Upper lobe of left lung (tissue), 6 donors: Measurements from ENCODE around the gene HHIP. TPM values are rescaled to one million over a fixed set of nuclear protein-coding genes. Genes with fewer than 3 reads are reported as not detected.

Experiments
- ATAC-seq, 2 donors: fragments of 200-7000 bp; cut with Tn5 transposase; one replicate each; pipeline ENCODE4 v1.9.1; 2022; ENCODE audit warnings: mild to moderate bottlenecking in 2 of 2, moderate library complexity in 2 of 2; ENCODE audit not compliant: low FRiP score in 2 of 2
- DNase-seq, 2 donors: peaks; one replicate each; pipeline ENCODE4 v3.0.0-alpha.2; 2019 to 2020
- H3K27ac ChIP-seq, 4 donors: fragments of 200-600 bp; sonication (generic); one replicate each; pipeline ENCODE4 v1.5.1; 2016 to 2019
- H3K27me3 ChIP-seq, 4 donors: fragments of 200-600 bp; sonication (generic); one replicate each; pipeline ENCODE4 v1.5.1; 2017 to 2019
- H3K36me3 ChIP-seq, 4 donors: fragments of 200-600 bp; sonication (generic); one replicate each; pipeline ENCODE4 v1.5.1; 2016 to 2019
- H3K4me1 ChIP-seq, 4 donors: fragments of 200-600 bp; sonication (generic); one replicate each; pipeline ENCODE4 v1.5.1; 2018 to 2019
- H3K4me3 ChIP-seq, 4 donors: fragments of 200-600 bp; sonication (generic); one replicate each; pipeline ENCODE4 v1.5.1; 2017 to 2019; ENCODE audit warnings: mild to moderate bottlenecking in 2 of 4, moderate library complexity in 1 of 4
- H3K9me3 ChIP-seq, 4 donors: fragments of 200-600 bp; sonication (generic); one replicate each; pipeline ENCODE4 v1.5.1; 2018 to 2019
- EP300 ChIP-seq, 4 donors: sonication (generic); formaldehyde crosslinking; IDR thresholded peaks; one replicate each; pipeline ENCODE4 v1.5.1; 2017; ENCODE audit warnings: antibody characterized with exemption in 4 of 4, control low read depth in 2 of 4
- POLR2A ChIP-seq, 4 donors: fragments of 450-650 bp; IDR thresholded peaks; one replicate each; pipeline ENCODE4 v1.5.1; 2016 to 2017; ENCODE audit warnings: antibody characterized with exemption in 4 of 4, mild to moderate bottlenecking in 2 of 4
- POLR2AphosphoS5 ChIP-seq, 2 donors: sonication (generic); formaldehyde crosslinking; IDR thresholded peaks; one replicate each; pipeline ENCODE4 v1.5.1; 2017; ENCODE audit warnings: antibody characterized with exemption in 2 of 2
- WGBS, 2 donors: methylation state at CpG; one replicate each; pipeline ENCODE4 v1.1.5; 2017 to 2018; 5-methylcytosine and 5-hydroxymethylcytosine counted together
- total RNA-seq, 6 donors: library from RNA; depleted of rRNA in 4 of 6; stranded (reverse); fragments of >200 nt in 4 of 6; gene quantifications; one replicate each; pipeline versions ENCODE4 v1.1.0 to v1.2.1, GENCODE V29; 2016 to 2021
- TF ChIP-seq, protein P1 (sequence below), 6 experiments: fragments of 450-650 bp in 4 of 6; fragments of 200-600 bp in 2 of 6; sonication (generic) in 2 of 6; IDR thresholded peaks; one replicate each; pipeline ENCODE4 v1.5.1; 2016 to 2019; ENCODE audit warnings: antibody characterized with exemption in 6 of 6
- donor health status: DM: no; HTN: no; CAD: no; lungs with moderate emphysema.
- donor health status: DM: no; HTN: yes; CAD: no; lungs with severe emphysema.

Gene HHIP
- total RNA-seq, 6 donors from 2014 or later: 19.3 to 144 (median 35.8) TPM

DNA sequence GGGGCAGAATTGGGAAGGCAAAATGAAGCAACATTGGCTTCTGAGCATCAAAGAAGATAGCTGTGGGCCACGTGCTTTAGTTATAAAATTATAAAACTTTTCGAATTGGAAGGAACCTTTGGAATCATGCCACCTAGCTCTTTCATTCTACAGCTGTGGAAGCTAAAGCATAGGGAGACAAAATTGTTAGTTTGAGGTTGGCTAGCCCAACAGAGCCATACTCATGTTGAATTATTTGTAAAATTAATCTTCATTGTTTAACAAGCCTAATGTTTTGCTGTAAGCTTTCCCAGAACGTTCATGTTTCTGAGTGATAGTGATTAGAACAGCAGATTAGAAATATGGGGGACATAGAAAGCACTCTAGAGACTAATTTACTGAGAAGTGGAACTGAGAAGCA lies 35.9 kb downstream of the HHIP start:
- no peak overlapping the region for H3K27ac ChIP-seq
- H3K27me3 ChIP-seq: no peaks in the 10 kb centered on the region
- 48 to 65% methylated on average over 3 of the region's 3 CpGs for WGBS, 2 donors
- no peaks in the 10 kb centered on the region for H3K4me1 ChIP-seq
- ATAC-seq (no peak), DNase-seq (no peak)
- TF ChIP-seq EP300 (IDR thresholded peaks at IDR 0.05) (no peak), POLR2A (IDR thresholded peaks at IDR 0.05) (no peak), POLR2AphosphoS5 (IDR thresholded peaks at IDR 0.05) (no peak)
- TF ChIP-seq, protein P1, sequence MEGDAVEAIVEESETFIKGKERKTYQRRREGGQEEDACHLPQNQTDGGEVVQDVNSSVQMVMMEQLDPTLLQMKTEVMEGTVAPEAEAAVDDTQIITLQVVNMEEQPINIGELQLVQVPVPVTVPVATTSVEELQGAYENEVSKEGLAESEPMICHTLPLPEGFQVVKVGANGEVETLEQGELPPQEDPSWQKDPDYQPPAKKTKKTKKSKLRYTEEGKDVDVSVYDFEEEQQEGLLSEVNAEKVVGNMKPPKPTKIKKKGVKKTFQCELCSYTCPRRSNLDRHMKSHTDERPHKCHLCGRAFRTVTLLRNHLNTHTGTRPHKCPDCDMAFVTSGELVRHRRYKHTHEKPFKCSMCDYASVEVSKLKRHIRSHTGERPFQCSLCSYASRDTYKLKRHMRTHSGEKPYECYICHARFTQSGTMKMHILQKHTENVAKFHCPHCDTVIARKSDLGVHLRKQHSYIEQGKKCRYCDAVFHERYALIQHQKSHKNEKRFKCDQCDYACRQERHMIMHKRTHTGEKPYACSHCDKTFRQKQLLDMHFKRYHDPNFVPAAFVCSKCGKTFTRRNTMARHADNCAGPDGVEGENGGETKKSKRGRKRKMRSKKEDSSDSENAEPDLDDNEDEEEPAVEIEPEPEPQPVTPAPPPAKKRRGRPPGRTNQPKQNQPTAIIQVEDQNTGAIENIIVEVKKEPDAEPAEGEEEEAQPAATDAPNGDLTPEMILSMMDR (IDR thresholded peaks at IDR 0.05): no peak
- H3K4me3 ChIP-seq: no peak overlapping the region
- no peaks in the 10 kb centered on the region for H3K36me3 ChIP-seq
- H3K9me3 ChIP-seq: no peaks in the 10 kb centered on the region

DNA sequence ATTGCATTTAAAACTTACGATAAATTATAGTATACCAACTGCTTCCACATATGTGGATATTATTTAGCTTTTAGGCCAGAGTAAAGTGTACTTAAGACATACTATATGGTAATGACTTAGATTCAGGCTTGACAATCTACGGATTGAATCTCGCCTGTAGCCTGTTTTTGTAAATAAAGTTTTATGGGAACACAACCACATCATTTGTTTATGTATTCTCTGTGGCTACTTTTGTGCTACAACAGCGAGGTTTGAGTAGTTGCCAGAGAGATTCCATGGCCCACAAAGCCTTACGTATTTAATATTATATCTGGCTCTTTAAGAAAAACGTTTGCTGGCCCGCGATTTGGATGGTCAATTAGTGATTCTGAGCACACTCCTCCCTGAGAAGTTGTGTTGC lies 37.6 kb downstream of the HHIP start:
- Histone ChIP-seq H3K27me3 (no peaks in the 10 kb centered on the region), H3K27ac (no peak overlapping the region), H3K9me3 (no peaks in the 10 kb centered on the region), H3K4me3 (no peak overlapping the region), H3K36me3 (no peaks in the 10 kb centered on the region), H3K4me1 (no peaks in the 10 kb centered on the region)
- ATAC-seq: no peak
- TF ChIP-seq, protein P1 (IDR thresholded peaks at IDR 0.05): no peak
- no peak for TF ChIP-seq POLR2AphosphoS5 (IDR thresholded peaks at IDR 0.05)
- no peak for TF ChIP-seq POLR2A (IDR thresholded peaks at IDR 0.05)
- no peak for TF ChIP-seq EP300 (IDR thresholded peaks at IDR 0.05)
- 93 to 94% methylated on average over 8 of the region's 8 CpGs for WGBS, 2 donors
- DNase-seq: no peak

DNA sequence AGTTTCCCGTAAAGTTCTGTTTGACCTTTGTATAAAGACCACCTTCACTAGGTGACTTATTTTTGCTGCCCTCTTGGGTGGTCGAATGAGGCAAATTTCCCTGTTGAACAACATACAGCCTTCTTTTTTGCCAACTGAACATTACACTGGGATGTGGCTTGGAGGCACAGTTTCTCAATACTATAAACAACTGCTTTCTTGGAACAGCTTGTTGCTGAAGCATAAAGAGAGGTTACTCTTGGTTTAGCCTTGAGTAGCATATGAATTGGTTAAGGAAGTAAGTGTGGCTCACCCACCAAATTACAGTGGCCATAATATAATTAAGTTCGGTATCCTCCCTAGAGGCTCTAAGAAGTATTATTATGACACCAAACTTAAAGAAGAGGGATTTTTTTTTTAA lies 40.0 kb downstream of the HHIP start:
- H3K27ac ChIP-seq: no peak overlapping the region
- no peak for ATAC-seq
- DNase-seq: no peak
- H3K9me3 ChIP-seq: no peaks in the 10 kb centered on the region
- H3K27me3 ChIP-seq: no peaks in the 10 kb centered on the region
- TF ChIP-seq, protein P1 (IDR thresholded peaks at IDR 0.05): no peak
- TF ChIP-seq POLR2A (IDR thresholded peaks at IDR 0.05) (no peak), EP300 (IDR thresholded peaks at IDR 0.05) (no peak), POLR2AphosphoS5 (IDR thresholded peaks at IDR 0.05) (no peak)
- 72 to 90% methylated on average over 3 of the region's 3 CpGs for WGBS, 2 donors
- H3K4me1 ChIP-seq: no peaks in the 10 kb centered on the region
- no peaks in the 10 kb centered on the region for H3K36me3 ChIP-seq
- no peak overlapping the region for H3K4me3 ChIP-seq

DNA sequence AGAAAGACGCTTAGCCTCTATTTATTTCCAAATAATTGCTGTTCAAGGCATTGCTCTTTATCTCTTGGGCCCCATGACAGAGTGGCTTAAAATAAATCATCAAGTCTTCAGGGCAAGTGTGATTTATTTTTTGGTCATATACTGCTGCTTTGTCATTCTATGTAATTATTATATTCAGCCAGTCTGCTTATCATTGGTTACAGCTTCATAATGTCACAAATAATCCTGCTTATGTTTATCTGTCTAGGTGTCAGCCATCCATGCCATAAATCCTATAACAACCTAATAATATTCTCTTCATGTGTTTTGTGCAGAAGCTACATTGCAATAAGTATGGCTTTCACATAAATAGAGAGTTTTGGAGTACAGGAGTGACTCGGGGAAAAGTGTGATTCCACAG lies 41.0 kb downstream of the HHIP start:
- H3K4me3 ChIP-seq: no peak overlapping the region
- TF ChIP-seq POLR2A (IDR thresholded peaks at IDR 0.05): no peak
- TF ChIP-seq, protein P1 (IDR thresholded peaks at IDR 0.05): no peak
- TF ChIP-seq EP300 (IDR thresholded peaks at IDR 0.05): no peak
- TF ChIP-seq POLR2AphosphoS5 (IDR thresholded peaks at IDR 0.05): no peak
- WGBS, 2 donors: 73 to 78% methylated on average over 2 of the region's 2 CpGs
- H3K27me3 ChIP-seq: no peaks in the 10 kb centered on the region
- no peaks in the 10 kb centered on the region for H3K9me3 ChIP-seq
- H3K27ac ChIP-seq: no peak overlapping the region
- ATAC-seq (no peak), DNase-seq (no peak)
- H3K4me1 ChIP-seq: no peaks in the 10 kb centered on the region
- H3K36me3 ChIP-seq: no peaks in the 10 kb centered on the region

DNA sequence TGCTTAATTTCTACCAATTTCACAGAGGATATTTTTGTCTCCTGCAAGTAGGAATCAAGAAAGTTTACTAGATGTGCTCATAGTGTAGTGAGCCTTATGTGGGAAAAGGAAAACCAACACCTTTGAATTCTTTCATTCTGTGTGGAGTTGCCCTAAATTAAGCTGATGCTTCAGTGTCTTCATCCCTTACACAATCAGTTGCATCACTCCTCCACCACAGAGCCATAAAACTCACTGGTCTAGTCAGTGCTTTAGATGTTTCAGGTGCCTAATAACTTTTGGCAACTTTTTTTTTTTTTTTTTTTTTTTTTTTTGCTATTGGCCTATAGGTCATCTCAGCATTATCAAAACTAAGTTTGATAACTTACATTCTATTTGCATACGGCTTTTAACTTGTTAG lies 41.5 kb downstream of the HHIP start:
- 84 to 93% methylated on average over 1 of the region's 1 CpG for WGBS, 2 donors
- H3K27me3 ChIP-seq: no peaks in the 10 kb centered on the region
- no peak for DNase-seq

More for the DNA sequence above, 41.5 kb downstream of the HHIP start:
- TF ChIP-seq EP300 (IDR thresholded peaks at IDR 0.05) (no peak), POLR2AphosphoS5 (IDR thresholded peaks at IDR 0.05) (no peak), POLR2A (IDR thresholded peaks at IDR 0.05) (no peak)
- TF ChIP-seq, protein P1 (IDR thresholded peaks at IDR 0.05): no peak
- no peaks in the 10 kb centered on the region for H3K4me1 ChIP-seq
- H3K27ac ChIP-seq: no peak overlapping the region
- no peak overlapping the region for H3K4me3 ChIP-seq
- no peak for ATAC-seq
- no peaks in the 10 kb centered on the region for H3K36me3 ChIP-seq
- H3K9me3 ChIP-seq: no peaks in the 10 kb centered on the region
